GM15510 (cell line): ENCODE results near the gene KIF13A.

Experiments used
- POLR2A ChIP-seq: IDR thresholded peaks from 3 replicates; pipeline ENCODE4 v1.6.1; 2011; ENCODE audit warnings: borderline replicate concordance; ENCODE audit not compliant: insufficient read length; ENCODE audit errors: extremely low read depth

KIF13A gene

DNA sequence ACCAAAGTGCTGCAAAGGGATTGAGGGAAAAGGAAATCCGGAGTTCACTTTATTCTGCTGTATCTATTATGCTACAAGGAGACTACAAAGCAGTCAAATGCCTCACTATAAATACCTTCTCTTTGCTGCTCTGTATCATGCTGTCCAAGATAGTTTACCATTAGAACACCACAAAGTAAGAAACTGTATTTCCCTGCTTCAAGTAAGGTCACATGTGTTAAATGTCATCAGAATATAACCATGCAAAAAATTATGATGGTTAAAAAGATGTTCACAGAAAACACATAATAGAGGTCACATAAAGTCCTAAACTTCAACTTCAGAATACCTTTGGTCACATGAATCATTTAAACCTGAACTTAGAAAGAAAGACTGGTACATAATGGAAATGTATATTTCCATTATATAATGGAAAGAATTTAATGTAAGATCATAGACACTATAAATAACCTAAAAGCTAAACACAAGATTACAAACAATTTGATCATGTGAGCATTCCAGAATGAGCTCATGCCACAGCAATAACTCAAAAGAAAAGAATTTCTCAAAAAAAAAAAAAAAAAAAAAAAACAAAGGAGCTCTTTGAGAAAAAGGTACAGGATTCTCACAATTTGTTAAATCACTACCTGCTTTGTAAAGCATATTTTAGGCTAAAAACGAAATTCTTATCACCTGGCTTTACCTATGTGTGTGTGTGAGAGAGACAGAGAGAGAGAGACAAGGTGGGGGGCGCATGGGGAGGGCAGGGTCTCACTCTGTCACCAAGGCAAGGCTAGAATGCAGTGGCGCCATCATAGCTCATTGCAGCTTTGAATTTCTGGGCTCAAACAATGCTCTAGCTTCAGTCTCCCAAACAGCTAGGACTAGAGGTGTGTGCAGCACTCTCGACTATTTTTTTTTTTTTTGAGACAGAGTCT, 58.7 kb downstream of the KIF13A start:
- no peak for TF ChIP-seq POLR2A

DNA sequence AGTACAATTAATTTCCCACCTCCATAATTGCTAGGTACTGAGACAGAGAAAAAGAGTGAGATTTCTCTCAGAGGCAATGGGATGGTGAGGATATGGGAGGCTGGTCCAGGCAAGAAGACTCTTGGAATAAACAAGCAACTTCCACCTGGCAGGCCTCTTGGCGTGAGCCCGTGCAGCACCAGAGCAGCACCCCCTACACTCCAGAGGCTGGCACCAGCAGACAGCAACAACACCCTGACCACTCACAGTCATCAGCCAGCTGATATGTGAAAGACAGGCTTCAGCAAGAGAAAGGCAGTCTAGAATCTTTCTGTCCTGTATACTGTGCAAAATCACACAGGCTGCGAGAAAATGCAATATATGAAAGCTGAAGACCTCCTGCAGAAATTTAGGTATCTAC, 59.7 kb downstream of the KIF13A start:
- TF ChIP-seq POLR2A, result no peak

DNA sequence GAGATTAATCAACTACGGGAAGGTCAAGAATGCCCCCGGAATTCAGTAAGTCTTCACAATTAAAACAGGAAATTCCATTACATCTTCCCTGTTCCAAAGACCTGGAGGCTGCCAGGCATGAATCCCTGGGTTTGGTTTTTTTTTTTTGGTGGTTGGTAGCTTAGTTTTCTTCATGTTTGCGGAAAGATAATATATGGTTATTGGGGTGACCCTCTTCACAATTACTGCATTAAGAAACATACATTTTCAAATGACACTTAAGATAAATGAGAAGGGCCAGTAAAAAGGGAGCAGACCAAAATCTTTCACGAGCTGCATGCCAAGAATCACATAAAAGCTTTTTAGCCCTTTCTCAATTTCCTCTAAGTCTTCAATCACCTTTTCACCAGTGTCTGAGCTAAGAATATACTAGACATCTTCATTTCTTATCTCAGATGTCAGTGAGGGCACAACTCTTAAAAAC, 64.0 kb downstream of the KIF13A start:
- TF ChIP-seq POLR2A, result no peak

DNA sequence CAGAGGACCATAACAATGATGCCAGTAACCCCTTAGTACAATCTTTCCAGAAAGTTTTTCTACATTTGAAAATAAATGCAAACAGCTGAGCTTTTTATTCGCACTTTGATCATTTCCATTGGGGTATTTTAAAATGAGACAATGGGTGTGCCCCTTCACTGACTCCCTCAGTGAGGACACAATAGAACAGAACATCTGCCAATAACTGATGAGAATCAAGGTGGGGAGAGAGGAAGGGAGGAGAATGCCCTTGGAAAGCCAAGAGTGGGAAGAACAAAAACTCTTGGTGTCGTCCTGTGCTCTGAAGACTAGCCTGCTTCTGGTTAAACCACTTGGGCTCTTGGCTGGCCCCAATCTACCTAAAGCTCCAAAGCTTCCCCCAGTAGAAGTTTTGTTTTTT, 66.0 kb downstream of the KIF13A start:
- TF ChIP-seq POLR2A, result no peak

DNA sequence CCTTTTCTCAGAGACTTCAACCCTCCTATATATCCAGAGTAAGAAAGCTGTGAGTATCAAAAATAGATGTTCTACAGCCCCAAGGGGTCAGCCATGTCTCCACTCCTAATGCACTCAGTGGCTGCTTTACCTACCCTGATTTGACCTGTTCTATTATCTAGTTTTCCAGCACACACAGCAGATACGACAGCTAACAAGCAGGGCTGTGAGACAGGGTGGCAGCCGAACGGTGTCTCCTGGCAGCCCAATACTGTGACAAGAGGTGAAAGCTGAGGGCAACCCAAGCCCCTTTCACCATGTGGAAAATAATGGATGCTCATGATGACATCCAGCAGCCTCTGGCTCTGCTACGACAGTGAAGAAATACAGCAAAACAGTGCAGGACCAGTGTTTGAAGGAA, 67.9 kb downstream of the KIF13A start:
- TF ChIP-seq POLR2A, result no peak

DNA sequence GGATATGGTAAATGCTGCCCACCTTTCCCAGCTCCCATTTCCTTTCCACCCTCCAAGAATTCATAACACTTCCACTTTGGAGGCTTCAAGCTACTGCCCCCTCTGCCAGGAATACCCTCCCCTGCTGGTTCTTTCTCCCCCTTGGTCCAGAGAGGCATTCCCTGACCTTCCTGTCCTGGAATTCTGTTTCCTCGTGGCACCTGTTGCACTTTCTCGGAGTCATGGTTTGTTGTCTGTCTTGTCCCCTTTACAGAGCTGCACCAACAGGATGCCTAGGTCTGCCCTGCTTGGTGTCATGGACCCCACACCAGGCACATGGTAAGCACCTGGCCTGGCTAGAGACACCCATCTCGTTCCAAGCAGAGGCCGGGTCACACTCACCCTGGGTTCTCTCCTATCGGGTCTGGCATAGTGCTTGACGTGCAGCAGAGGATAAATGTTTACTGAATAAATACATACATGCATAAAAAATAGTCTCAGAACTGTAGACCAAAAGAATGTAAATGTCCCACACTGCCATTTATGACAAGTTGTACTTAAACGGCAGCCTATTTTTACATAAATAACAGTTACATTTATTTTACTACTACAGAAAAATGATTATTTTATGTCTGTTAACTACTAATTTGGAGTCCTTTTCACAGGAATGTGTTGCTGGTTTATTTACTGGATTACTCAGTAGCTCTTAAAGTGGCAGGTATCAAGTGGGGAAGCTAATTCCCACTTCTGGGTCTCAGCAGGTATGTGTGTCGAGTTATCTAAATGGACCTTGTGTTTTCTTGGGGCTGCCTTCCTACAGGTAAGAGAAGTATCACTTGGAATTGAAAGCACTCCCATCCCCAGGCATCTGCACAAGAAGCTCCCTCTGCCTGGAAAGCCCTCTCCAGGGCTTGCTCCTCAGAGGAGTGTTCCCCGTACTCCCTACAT, 69.3 kb downstream of the KIF13A start:
- TF ChIP-seq POLR2A, result no peak

DNA sequence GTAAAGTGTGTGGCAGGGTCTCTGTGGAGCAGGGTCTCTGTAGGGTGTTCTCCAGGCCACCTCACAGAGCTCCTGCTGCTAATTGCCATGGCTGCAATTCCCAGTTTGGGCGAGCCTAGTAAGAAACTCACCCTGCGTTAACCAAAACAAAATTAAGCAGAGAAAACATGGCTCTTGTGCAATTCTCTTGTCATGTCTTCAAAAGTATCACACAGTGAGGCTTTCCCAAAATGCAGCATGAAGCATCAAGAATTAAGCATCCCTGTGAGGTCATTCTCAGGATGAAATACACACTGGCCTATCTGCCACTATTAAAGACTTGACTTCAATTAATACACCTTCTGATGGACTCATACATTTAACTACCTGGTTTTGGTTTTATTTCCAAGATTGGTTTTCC, 72.8 kb downstream of the KIF13A start:
- no peak for TF ChIP-seq POLR2A

DNA sequence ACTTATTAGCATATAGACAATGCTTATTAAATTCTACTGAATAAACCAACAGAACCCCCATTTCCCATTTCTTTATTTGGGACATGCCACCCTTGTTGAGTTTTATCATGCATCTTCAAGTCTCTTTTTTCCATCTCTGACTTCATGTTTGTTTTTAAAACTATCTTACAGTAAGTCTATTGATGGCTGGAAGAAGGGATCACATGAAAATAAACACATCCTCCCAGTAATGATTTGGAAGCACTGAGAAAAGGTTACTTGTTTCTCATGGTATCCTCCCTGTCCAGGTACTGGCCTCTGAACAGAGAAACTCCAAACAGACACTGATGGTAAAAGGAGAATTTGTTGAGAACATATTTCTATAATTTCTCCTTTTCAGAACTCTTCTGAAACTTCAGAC, 74.9 kb downstream of the KIF13A start:
- TF ChIP-seq POLR2A, result no peak

DNA sequence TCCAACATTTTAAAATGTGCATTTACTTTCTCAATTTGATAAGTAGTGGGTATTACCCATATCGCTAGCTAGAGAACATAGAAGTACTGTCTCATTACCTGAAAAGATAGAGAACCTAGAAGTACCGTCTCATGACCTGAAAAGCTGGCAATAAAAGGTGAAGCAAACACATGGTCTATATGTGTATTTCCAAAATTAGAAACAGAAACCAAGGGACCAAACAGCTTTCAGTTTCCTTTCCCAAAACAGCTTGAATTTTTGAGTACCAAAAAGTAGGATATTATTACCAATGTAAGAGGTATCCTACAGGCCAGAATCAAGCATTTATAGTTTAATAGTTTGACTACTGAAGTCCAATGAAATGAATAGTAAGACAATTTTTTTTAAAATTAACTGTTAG, 77.2 kb downstream of the KIF13A start:
- no peak for TF ChIP-seq POLR2A

DNA sequence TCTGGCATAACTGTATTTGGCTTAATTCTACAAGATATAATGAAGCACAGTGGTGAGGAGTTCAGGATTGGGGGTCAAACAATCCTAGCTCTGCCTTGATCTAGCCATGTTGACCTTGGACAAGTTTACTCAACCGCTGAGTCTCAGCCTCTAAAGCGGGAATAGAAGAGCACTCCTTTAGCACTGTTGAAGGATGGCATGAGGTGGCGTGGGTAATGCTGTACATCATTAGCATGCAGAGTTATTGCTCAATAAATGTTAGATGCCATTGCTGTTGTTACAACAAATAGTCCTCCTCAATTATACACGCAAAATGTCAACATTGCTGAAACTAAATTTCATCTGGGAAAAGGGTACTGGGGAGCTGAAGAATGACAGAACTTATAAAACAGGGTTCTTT, 78.6 kb downstream of the KIF13A start:
- TF ChIP-seq POLR2A, result no peak

DNA sequence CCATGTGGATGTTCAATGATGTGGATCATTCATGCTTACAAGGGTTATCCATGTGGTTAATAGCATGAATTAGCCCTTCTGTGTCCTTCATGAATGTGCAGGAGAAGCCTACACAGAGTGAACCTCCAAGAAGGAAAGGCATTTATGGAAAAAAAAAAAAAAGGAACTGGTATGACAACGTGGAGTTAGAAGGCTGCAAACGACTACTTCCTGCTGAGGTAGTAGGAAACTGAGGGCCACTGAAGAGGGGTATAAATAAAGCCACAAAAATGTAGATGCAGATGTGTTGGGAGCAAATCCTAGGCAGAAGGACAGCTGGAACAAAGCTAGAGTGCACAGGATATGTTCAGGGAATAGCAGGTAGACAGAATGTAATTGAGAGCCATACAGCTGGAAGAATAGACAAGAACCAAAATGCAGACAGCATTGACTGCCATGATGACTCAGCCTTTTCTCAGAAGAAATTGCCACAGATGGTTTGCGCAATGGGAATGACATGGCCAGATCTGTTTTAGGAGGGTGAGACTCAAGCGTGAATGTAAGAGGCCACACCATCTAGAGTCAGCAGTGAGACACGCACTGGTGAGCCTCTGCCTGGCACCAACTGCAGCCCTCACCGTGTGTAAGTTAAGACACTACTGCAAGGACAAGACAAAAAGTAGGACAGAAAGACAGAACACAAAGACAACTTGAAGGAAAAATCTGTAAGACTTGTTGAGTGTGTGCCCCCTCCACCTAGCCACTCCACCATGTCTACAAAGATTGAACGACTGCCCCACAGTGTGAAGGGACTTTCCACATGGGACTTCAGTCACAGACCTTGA, 79.8 kb downstream of the KIF13A start:
- TF ChIP-seq POLR2A, result no peak

DNA sequence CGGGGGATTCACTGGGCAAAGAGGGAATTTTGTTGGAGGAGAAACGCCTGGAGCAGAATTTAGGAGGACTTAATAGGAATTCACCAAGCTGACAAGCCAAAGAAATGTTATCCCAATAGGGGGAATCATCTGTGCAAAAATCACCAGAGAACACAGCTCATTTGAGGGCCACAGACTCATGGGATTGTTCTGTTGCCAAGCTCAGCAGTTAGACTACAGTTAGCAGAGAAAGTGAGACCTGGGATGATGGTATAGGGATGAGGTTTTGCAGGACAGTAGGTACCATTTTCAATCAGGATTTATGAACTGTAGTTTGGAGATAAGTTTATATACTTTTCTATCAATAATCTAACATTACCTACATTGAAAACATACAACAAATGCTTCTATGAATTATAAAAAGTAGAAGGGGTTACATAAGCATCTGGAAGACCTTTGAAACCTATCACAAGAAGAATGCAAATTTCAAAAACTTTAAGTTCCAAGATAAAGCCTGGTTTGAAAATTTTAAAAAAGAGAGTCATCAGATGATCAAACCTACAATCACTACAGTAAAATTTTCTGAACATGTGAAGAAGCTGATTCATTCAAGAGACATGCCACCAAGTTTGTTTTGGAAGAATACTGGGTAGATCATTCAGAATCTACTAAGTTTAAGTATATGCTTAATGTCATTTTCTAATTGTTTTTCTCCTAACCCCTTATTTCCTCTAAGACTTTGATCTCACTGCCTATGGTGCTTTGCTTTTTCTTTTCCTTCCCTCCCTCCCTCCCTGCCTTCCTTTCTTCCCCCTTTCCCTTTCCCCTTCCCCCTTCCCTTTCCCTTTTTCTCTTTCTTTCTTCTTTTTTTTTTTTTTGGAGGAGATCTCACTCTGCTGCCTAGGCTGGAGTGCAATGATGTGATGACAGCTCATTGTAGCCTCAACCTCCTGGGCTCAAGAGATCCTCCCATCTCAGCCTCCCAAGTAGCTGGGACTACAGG, 81.5 kb downstream of the KIF13A start:
- TF ChIP-seq POLR2A, result no peak

DNA sequence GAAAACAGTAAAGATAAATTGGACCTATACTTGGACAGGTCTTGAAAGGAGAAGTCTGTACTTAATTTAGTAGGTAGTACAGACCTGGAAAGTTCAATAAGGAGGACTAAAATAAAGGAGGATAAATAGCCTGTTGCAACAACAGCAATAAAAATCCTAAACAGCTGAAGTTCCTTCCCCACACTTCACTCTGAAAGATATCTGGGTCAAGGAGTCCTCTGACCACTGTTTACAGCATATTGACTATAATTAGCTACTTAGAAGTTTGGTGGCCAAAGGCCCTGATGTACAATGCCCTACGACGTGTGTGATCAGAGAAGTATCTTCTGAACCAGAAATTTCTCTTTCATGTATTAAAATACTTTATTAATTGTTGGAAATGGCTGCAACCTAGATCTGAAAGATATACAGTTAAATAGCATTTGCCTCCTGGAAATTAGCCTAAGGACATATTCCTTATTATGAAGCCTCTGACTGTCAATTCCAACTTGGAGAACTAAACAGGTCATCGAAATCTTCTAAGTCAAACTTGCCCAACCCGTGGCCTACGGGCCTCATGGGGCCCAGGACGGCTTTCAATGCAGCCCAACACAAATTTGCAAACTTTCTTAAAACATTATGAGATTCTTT, 82.8 kb downstream of the KIF13A start:
- no peak for TF ChIP-seq POLR2A
